ENCODE results near the gene NUP210.

GRCh38 chr3:13427662-13428603 is 7.8 kb upstream of the NUP210 start:
- no peak for TF ChIP-seq SIN3A (IDR thresholded peaks at IDR 0.05; ENCODE audit: borderline replicate concordance, insufficient read depth, low read length)
- no peak for TF ChIP-seq POLR2AphosphoS5 (IDR thresholded peaks at IDR 0.05; ENCODE audit: low read depth, low read length)
- TF ChIP-seq FOXP2 (optimal IDR thresholded peaks at IDR 0.05; ENCODE audit: borderline replicate concordance, extremely low read depth, extremely low read length, insufficient read depth), result no peak
- TF ChIP-seq, protein P1, sequence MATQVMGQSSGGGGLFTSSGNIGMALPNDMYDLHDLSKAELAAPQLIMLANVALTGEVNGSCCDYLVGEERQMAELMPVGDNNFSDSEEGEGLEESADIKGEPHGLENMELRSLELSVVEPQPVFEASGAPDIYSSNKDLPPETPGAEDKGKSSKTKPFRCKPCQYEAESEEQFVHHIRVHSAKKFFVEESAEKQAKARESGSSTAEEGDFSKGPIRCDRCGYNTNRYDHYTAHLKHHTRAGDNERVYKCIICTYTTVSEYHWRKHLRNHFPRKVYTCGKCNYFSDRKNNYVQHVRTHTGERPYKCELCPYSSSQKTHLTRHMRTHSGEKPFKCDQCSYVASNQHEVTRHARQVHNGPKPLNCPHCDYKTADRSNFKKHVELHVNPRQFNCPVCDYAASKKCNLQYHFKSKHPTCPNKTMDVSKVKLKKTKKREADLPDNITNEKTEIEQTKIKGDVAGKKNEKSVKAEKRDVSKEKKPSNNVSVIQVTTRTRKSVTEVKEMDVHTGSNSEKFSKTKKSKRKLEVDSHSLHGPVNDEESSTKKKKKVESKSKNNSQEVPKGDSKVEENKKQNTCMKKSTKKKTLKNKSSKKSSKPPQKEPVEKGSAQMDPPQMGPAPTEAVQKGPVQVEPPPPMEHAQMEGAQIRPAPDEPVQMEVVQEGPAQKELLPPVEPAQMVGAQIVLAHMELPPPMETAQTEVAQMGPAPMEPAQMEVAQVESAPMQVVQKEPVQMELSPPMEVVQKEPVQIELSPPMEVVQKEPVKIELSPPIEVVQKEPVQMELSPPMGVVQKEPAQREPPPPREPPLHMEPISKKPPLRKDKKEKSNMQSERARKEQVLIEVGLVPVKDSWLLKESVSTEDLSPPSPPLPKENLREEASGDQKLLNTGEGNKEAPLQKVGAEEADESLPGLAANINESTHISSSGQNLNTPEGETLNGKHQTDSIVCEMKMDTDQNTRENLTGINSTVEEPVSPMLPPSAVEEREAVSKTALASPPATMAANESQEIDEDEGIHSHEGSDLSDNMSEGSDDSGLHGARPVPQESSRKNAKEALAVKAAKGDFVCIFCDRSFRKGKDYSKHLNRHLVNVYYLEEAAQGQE (IDR thresholded peaks at IDR 0.05; ENCODE audit: insufficient read depth in 1 of 2, low read depth in 2 of 2, low read length in 2 of 2), result no peak
- no peak for TF ChIP-seq TAF1 (IDR thresholded peaks at IDR 0.05; ENCODE audit: borderline replicate concordance, insufficient read depth, low read length)

All from PFSK-1 (cell line).